ENCODE measurements around the gene SYMPK.
"Not testable (repeated sequence)": the region's sequence is repeated elsewhere in the genome, so short reads cannot be mapped to it uniquely, and the experiment has no call there.

Gene SYMPK

DNA sequence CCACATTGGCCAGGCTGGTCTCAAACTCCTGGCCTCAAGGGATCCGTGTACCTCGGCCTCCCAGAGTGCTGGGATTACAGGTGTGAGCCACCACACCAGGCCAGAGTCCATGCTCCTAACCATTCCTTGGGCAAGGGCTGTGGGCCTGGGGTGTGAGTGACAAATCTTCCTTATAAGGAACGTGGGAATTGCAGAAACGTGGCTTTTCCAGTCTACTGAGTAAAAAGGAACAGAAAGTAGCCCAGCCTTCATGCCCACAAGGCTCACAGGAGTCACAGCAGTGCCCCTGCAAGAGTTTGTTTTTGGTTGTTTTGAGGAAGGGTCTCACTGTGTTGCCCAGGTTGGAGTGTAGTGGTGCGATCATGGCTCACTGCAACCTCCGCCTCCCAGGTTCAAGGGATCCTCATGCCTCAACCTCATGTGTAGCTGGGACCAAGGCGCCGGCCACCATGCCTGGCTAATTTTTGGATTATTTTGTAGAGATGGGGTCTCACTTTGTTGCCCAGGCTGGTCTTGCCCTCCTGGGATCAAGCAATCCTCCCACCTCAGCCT lies 34.4 kb upstream of the SYMPK start:
- peaks cover 14% of the 10 kb centered on the region for H3K79me2 ChIP-seq (ENCODE audit: low read length)
- TF ChIP-seq, protein P1, sequence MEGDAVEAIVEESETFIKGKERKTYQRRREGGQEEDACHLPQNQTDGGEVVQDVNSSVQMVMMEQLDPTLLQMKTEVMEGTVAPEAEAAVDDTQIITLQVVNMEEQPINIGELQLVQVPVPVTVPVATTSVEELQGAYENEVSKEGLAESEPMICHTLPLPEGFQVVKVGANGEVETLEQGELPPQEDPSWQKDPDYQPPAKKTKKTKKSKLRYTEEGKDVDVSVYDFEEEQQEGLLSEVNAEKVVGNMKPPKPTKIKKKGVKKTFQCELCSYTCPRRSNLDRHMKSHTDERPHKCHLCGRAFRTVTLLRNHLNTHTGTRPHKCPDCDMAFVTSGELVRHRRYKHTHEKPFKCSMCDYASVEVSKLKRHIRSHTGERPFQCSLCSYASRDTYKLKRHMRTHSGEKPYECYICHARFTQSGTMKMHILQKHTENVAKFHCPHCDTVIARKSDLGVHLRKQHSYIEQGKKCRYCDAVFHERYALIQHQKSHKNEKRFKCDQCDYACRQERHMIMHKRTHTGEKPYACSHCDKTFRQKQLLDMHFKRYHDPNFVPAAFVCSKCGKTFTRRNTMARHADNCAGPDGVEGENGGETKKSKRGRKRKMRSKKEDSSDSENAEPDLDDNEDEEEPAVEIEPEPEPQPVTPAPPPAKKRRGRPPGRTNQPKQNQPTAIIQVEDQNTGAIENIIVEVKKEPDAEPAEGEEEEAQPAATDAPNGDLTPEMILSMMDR (IDR thresholded peaks at IDR 0.05; ENCODE audit: low read depth, low read length), result no peak
- TF ChIP-seq EZH2phosphoT487 (IDR thresholded peaks at IDR 0.05; ENCODE audit: low read depth), result no peak
- H2AFZ ChIP-seq (ENCODE audit: low read depth, low read length), result no peak overlapping the region
- H3K4me1 ChIP-seq (ENCODE audit: low read length), result peaks cover 19% of the 10 kb centered on the region
- H3K4me3 ChIP-seq (ENCODE audit: low read length), result no peak overlapping the region
- H3K36me3 ChIP-seq (replicated peaks; ENCODE audit: low read depth, low read length), result peaks cover 33% of the 10 kb centered on the region
- H3K27me3 ChIP-seq (ENCODE audit: low read depth, low read length), result no peaks in the 10 kb centered on the region
- H3K9me3 ChIP-seq (ENCODE audit: insufficient read depth, low read length), result no peaks in the 10 kb centered on the region
- H3K27ac ChIP-seq (ENCODE audit: low read length), result no peak overlapping the region
- H3K9ac ChIP-seq (ENCODE audit: low read length), result no peak overlapping the region
- peak overlapping the region; percentile 41; the same call in 1 of the 2 replicates for H3K4me2 ChIP-seq (ENCODE audit: low read length)
- no peaks in the 10 kb centered on the region for H4K20me1 ChIP-seq (ENCODE audit: insufficient read depth, low read length)

DNA sequence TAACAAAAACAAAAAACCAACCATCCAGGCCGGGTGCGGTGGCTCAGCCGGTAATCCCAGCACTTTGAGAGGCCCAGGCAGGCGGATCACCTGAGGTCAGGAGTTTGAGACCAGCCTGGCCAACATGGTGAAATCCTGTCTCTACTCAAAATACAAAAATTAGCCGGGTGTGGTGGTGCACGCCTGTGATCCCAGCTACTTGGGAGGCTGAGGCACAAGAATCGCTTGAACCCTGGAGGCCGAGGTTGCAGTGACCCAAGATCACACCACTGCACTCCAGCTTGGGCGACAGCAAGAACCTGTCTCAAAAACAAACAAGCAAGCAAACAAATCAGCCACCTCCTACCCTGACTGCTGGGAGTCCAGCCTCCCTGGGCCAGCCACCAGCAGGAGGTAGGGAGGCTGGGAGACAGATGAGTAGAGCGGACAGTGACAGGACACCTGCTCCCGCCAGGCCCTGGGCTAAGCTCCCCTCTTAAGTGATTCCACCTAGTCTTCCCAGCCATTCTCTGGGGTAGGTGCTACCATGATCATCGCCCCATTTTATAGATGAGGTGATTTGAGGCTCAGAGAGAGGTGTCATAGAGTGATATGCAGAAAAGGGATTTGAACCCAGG lies 33.1 kb upstream of the SYMPK start:
- not testable (repeated sequence) for H3K4me2 ChIP-seq (ENCODE audit: low read length); H3K9ac ChIP-seq (ENCODE audit: low read length); H2AFZ ChIP-seq (ENCODE audit: low read depth, low read length); H3K9me3 ChIP-seq (ENCODE audit: insufficient read depth, low read length); H3K79me2 ChIP-seq (ENCODE audit: low read length); H4K20me1 ChIP-seq (ENCODE audit: insufficient read depth, low read length); H3K27me3 ChIP-seq (ENCODE audit: low read depth, low read length); H3K27ac ChIP-seq (ENCODE audit: low read length); H3K4me3 ChIP-seq (ENCODE audit: low read length)
- Histone ChIP-seq H3K4me1 (ENCODE audit: low read length) (peaks cover 19% of the 10 kb centered on the region), H3K36me3 (replicated peaks; ENCODE audit: low read depth, low read length) (peaks cover 35% of the 10 kb centered on the region)

DNA sequence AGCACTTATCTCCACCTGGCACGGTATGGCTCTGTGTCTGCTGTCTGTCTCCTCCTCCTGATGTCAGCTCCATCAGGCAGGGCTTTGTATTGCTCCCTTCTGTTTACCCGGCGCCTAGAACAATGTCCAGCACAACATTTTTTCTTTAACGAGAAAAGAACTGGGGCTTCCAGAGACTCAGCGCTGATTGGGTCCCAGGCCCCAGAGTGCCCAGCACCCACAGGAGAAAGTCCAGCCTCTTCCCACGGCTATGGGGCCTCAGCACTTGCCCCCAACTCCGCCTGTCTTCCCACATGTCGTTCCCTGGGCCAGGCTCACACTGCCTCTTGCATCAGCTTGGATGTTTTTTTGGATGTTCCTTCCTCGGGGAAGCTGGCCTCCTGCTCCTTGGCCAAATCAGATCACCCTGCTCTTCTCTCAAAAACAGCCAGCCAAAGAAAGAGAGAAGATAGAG lies 32.6 kb upstream of the SYMPK start:
- H4K20me1 ChIP-seq (ENCODE audit: insufficient read depth, low read length), result no peaks in the 10 kb centered on the region
- H3K4me3 ChIP-seq (ENCODE audit: low read length), result no peak overlapping the region
- no peak overlapping the region for H3K27ac ChIP-seq (ENCODE audit: low read length)
- peaks cover 19% of the 10 kb centered on the region for H3K4me1 ChIP-seq (ENCODE audit: low read length)
- 0 out of 2 replicates have a peak, but pooled peaks cover 3% of the 10 kb centered on the region for H3K79me2 ChIP-seq (ENCODE audit: low read length)
- H3K9ac ChIP-seq (ENCODE audit: low read length), result no peak overlapping the region
- no peak overlapping the region for H2AFZ ChIP-seq (ENCODE audit: low read depth, low read length)
- H3K27me3 ChIP-seq (ENCODE audit: low read depth, low read length), result no peaks in the 10 kb centered on the region
- no peaks in the 10 kb centered on the region for H3K9me3 ChIP-seq (ENCODE audit: insufficient read depth, low read length)
- TF ChIP-seq, protein P1 (IDR thresholded peaks at IDR 0.05; ENCODE audit: low read depth, low read length), result no peak
- TF ChIP-seq EZH2phosphoT487 (IDR thresholded peaks at IDR 0.05; ENCODE audit: low read depth), result no peak
- no peak overlapping the region for H3K4me2 ChIP-seq (ENCODE audit: low read length)
- H3K36me3 ChIP-seq (replicated peaks; ENCODE audit: low read depth, low read length), result peaks cover 31% of the 10 kb centered on the region

DNA sequence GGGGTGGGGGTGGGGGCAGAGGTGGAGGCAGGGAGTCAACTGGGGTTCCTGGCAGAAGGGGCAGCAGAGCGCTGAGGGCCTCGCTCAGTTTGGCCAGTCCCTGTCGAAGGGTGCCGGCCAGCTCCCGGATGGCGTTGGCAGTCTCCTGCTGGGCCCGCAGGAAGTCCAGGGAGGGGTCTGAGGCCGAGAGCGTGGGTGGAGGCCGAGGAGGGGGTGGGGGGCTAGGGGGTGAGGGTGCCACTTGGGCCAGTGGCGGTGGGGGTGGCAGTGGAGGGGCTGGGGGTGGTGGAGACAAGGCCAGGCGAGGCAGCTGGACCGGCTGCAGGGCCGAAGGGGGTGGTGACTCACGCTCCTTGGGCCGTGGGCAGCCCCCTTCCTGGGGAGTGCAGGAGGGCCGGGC lies 27.9 kb upstream of the SYMPK start:
- H3K9me3 ChIP-seq (ENCODE audit: insufficient read depth, low read length), result no peaks in the 10 kb centered on the region
- no peak overlapping the region for H2AFZ ChIP-seq (ENCODE audit: low read depth, low read length)
- no peak overlapping the region for H3K27ac ChIP-seq (ENCODE audit: low read length)
- H3K4me2 ChIP-seq (ENCODE audit: low read length), result no peak overlapping the region
- H3K4me1 ChIP-seq (ENCODE audit: low read length), result peaks cover 13% of the 10 kb centered on the region
- H4K20me1 ChIP-seq (ENCODE audit: insufficient read depth, low read length), result no peaks in the 10 kb centered on the region
- no peaks in the 10 kb centered on the region for H3K79me2 ChIP-seq (ENCODE audit: low read length)
- H3K9ac ChIP-seq (ENCODE audit: low read length), result no peak overlapping the region
- peaks cover 5% of the 10 kb centered on the region for H3K36me3 ChIP-seq (replicated peaks; ENCODE audit: low read depth, low read length)
- H3K27me3 ChIP-seq (ENCODE audit: low read depth, low read length), result no peaks in the 10 kb centered on the region
- no peak overlapping the region for H3K4me3 ChIP-seq (ENCODE audit: low read length)
- TF ChIP-seq EZH2phosphoT487 (IDR thresholded peaks at IDR 0.05; ENCODE audit: low read depth), result no peak
- TF ChIP-seq, protein P1 (IDR thresholded peaks at IDR 0.05; ENCODE audit: low read depth, low read length), result no peak
